ENCODE data around the gene CASP2. TPM values are rescaled to one million over a fixed set of nuclear protein-coding genes. Genes with fewer than 3 reads are reported as not detected.

CASP2 gene
- total RNA-seq, 1 experiment from 2014 or later, result 65.3 TPM

DNA sequence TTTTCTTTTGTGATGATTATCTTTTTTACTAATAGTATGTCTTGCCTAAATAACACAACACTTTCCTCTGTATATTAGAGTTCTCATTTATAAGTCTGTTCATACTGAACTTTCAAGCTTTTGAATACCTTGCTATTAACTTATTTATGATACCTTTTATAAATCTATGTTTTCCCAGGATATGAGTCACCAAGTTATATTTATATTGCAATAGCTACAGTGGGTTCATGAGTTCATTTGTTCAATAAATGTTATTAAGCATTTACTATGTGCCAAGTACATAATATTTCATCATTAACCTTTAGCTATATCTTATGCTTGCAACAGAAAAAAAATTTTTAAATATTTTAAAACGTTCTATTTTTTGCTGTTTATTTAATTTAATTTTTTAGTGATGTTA lies 46.1 kb downstream of the CASP2 start:
- Histone ChIP-seq H3K14ac (ENCODE audit: insufficient read depth, low read length) (no peak overlapping the region), H3K9me3 (ENCODE audit: control insufficient read depth, low read depth, low read length) (no peaks in the 10 kb centered on the region), H3T11ph (ENCODE audit: low read length) (no peak overlapping the region), H4K5ac (ENCODE audit: insufficient read length, low read depth, low read length) (no peak overlapping the region), H3K18ac (ENCODE audit: insufficient read length, low read depth, low read length) (no peak overlapping the region), H3K23ac (ENCODE audit: insufficient read length, low read depth, low read length) (no peak overlapping the region), H3K56ac (ENCODE audit: insufficient read length, low read depth, low read length) (no peak overlapping the region), H2BK120ac (ENCODE audit: low read depth, low read length, poor library complexity, severe bottlenecking) (no peak overlapping the region), H4K8ac (replicated peaks; ENCODE audit: insufficient read length, low read depth, low read length) (no peak overlapping the region), H3K79me2 (ENCODE audit: insufficient read depth, low read length) (no peaks in the 10 kb centered on the region), H3K4me2 (ENCODE audit: insufficient read depth, insufficient read length, low read length) (no peak overlapping the region), H3K79me1 (ENCODE audit: insufficient read depth, low read depth, low read length, poor library complexity, severe bottlenecking) (no peaks in the 10 kb centered on the region), H2BK15ac (ENCODE audit: low read depth, low read length) (no peak overlapping the region), H4K20me1 (ENCODE audit: control insufficient read depth, insufficient read depth, insufficient read length) (no peaks in the 10 kb centered on the region), H3K4me1 (ENCODE audit: insufficient read depth, low read length) (no peaks in the 10 kb centered on the region), H2AFZ (ENCODE audit: low read length) (no peak overlapping the region), H3K27ac (ENCODE audit: insufficient read length, low read depth, low read length) (no peak overlapping the region), H2BK5ac (ENCODE audit: insufficient read length, low read length) (no peak overlapping the region), H3K9ac (ENCODE audit: extremely low read depth, insufficient read length, low read length) (no peak overlapping the region), H2BK20ac (ENCODE audit: low read depth, low read length, poor library complexity, severe bottlenecking) (no peak overlapping the region), H4K91ac (ENCODE audit: insufficient read length, low read depth, low read length) (no peak overlapping the region), H2BK12ac (ENCODE audit: insufficient read length, low read depth, low read length) (no peak overlapping the region), H3K23me2 (ENCODE audit: insufficient read length, low read depth, low read length, poor library complexity, severe bottlenecking) (no peaks in the 10 kb centered on the region), H3K4ac (ENCODE audit: low read depth, low read length) (no peak overlapping the region), H2AK5ac (ENCODE audit: insufficient read length, low read length) (no peak overlapping the region), H3K27me3 (ENCODE audit: insufficient read depth, low read length) (no peaks in the 10 kb centered on the region)
- peaks cover 15% of the 10 kb centered on the region; the same call in 1 of the 2 replicates for H3K27me3 Mint-ChIP-seq (ENCODE audit: low read depth)
- WGBS (ENCODE audit: extremely low coverage, insufficient read length, low lambda C conversion rate), result no CpG with 5 or more reads among the region's 1 CpG
- no peak overlapping the region for H3K4me3 Mint-ChIP-seq
- no peaks in the 10 kb centered on the region for H3K4me1 Mint-ChIP-seq
- TF ChIP-seq, protein P1, sequence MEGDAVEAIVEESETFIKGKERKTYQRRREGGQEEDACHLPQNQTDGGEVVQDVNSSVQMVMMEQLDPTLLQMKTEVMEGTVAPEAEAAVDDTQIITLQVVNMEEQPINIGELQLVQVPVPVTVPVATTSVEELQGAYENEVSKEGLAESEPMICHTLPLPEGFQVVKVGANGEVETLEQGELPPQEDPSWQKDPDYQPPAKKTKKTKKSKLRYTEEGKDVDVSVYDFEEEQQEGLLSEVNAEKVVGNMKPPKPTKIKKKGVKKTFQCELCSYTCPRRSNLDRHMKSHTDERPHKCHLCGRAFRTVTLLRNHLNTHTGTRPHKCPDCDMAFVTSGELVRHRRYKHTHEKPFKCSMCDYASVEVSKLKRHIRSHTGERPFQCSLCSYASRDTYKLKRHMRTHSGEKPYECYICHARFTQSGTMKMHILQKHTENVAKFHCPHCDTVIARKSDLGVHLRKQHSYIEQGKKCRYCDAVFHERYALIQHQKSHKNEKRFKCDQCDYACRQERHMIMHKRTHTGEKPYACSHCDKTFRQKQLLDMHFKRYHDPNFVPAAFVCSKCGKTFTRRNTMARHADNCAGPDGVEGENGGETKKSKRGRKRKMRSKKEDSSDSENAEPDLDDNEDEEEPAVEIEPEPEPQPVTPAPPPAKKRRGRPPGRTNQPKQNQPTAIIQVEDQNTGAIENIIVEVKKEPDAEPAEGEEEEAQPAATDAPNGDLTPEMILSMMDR (conservative IDR thresholded peaks at IDR 0.05), result no peak
- no peak overlapping the region for H3K27ac Mint-ChIP-seq
- no peaks in the 10 kb centered on the region; a peak in 1 of 5 replicates for H3K9me3 Mint-ChIP-seq
- no peak for DNase-seq
- H3K36me3 Mint-ChIP-seq (ENCODE audit: insufficient read depth in 1 of 3, low read depth in 3 of 3), result no peaks in the 10 kb centered on the region
